Nasal cavity respiratory epithelium epithelial cell of viscerocranial mucosa (primary cell): ENCODE data around the gene EXOSC9. TPM values are rescaled to one million over a fixed set of nuclear protein-coding genes. Genes with fewer than 3 reads are reported as not detected.

ENCODE experiments used
- total RNA-seq: library from RNA; depleted of rRNA; stranded (reverse); fragments of >200 nt; gene quantifications from 2 replicates; pipeline ENCODE4 v1.2.3, GENCODE V29; 2014

Gene EXOSC9
- total RNA-seq: 17.4 and 17.8 TPM in 2 replicates

GRCh38 chr4:121800961-121801714, at the start of gene EXOSC9:
Gene EXOSC9 (plus strand): TSS chr4:121801323. CDS start chr4:121801425, 102 bp downstream.

GRCh38 chr4:121764702-121765367, 36.3 kb upstream of the EXOSC9 start, which contains the start of gene SMIM43:
Gene SMIM43 (minus strand): TSS chr4:121765164. CDS start chr4:121765105, 59 bp downstream.

GRCh38 chr4:121823505-121824170, 22.5 kb downstream of the EXOSC9 start, which contains the start of gene CCNA2:
Gene CCNA2 (minus strand): TSS chr4:121823883. CDS start chr4:121823628, 255 bp downstream.

Other genes starting within 250 kb of the EXOSC9 start
- gene ANXA5, start 104.3 kb upstream of the EXOSC9 start, total RNA-seq: 204 and 212 TPM in 2 replicates
- gene SMIM43, start 36.2 kb upstream of the EXOSC9 start, total RNA-seq: not detected in 2 replicates
- gene CCNA2, start 22.6 kb downstream of the EXOSC9 start, total RNA-seq: 0.34 and 0.93 TPM in 2 replicates
- 17.4 and 18.1 TPM in 2 replicates for gene BBS7, start 69.2 kb downstream of the EXOSC9 start, total RNA-seq
- not detected in 2 replicates for gene TRPC3, start 150.7 kb downstream of the EXOSC9 start, total RNA-seq